Bronchial epithelial cell (primary cell): ENCODE data around the gene TANK. TPM values are rescaled to one million over a fixed set of nuclear protein-coding genes. Genes with fewer than 3 reads are reported as not detected.

ENCODE experiments used
- DNase-seq: peaks from one replicate; pipeline ENCODE4 v3.0.0-alpha.2; 2010; ENCODE audit warnings: low read depth
- FAIRE-seq: peaks from 2 replicates; lab custom pipeline; 2011; peaks lifted over from hg19 to GRCh38; lab: Jason Lieb, UNC
- H3K27me3 ChIP-seq: 2 replicates; pipeline ENCODE4 v1.5.1; 2011; ENCODE audit warnings: low read length; ENCODE audit not compliant: control insufficient read depth, insufficient read depth
- H3K36me3 ChIP-seq: 2 replicates; pipeline ENCODE4 v1.5.1; 2011; ENCODE audit warnings: low read length; ENCODE audit not compliant: control insufficient read depth, insufficient read depth
- H3K4me3 ChIP-seq: 2 replicates; pipeline ENCODE4 v1.5.1; 2011; ENCODE audit warnings: mild to moderate bottlenecking, low read depth, low read length, control low read depth
- total RNA-seq: library from RNA; depleted of rRNA; stranded (reverse); fragments of >200 nt; gene quantifications from 2 replicates; pipeline ENCODE4 v1.2.1, GENCODE V29; 2014
- TF ChIP-seq, protein P1 (sequence below): IDR thresholded peaks from 2 replicates; pipeline ENCODE4 v1.5.1; 2011; ENCODE audit warnings: mild to moderate bottlenecking, moderate library complexity, low read length, control low read depth, inconsistent platforms; ENCODE audit not compliant: insufficient read depth, severe bottlenecking

TANK gene
- total RNA-seq, 1 donor from 2014 or later, result 43.2 TPM

DNA sequence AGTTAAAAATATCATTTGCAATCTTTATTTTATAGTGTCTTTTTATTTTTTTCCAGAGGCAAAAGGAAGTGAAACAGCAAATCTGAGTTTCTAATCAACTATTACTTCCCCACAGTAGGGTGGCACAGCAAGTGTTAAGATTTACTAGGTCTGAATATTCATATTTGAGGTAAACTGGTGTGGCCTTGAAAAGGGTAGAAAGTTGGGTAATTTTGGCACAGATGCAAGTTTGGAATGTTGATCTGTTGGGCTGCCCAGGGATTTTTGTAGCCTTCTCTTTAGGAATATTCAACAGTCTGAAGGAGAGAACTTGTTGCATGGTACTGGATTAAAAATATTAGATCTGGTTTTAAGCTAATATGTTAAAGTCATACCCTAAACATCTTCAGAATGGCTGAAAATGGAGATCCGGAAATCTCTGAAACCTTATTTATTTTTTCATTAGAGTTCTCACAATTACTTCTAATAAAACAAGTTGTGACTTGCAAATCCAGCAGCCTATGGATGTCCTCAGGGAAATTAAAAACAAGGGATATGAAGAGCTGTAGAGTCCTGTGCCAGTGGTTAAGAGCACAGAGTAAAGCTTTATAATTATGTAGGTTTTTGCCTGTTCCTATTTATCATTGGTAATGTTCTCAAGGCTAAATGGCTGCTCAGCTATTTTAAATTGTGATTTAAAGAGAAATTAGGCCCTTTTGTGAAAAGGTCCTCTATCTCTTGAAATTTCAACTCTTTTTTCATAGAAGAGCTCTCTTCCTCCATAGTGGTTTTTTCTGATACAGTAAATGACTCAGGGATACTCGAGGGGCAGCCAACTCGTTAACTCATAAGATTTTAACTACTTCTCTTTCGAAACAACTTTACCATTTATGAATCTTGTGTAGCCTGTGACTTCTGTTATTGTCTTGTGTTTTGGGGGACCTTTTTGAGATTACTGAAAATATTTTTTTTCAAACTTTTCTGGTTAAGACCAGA lies 11.0 kb downstream of the TANK start:
- no peak overlapping the region for H3K4me3 ChIP-seq
- peaks cover 3% of the 10 kb centered on the region for H3K36me3 ChIP-seq
- H3K27me3 ChIP-seq, result no peaks in the 10 kb centered on the region
- no peak for FAIRE-seq
- TF ChIP-seq, protein P1, sequence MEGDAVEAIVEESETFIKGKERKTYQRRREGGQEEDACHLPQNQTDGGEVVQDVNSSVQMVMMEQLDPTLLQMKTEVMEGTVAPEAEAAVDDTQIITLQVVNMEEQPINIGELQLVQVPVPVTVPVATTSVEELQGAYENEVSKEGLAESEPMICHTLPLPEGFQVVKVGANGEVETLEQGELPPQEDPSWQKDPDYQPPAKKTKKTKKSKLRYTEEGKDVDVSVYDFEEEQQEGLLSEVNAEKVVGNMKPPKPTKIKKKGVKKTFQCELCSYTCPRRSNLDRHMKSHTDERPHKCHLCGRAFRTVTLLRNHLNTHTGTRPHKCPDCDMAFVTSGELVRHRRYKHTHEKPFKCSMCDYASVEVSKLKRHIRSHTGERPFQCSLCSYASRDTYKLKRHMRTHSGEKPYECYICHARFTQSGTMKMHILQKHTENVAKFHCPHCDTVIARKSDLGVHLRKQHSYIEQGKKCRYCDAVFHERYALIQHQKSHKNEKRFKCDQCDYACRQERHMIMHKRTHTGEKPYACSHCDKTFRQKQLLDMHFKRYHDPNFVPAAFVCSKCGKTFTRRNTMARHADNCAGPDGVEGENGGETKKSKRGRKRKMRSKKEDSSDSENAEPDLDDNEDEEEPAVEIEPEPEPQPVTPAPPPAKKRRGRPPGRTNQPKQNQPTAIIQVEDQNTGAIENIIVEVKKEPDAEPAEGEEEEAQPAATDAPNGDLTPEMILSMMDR, result no peak
- DNase-seq, result peak; percentile 68

DNA sequence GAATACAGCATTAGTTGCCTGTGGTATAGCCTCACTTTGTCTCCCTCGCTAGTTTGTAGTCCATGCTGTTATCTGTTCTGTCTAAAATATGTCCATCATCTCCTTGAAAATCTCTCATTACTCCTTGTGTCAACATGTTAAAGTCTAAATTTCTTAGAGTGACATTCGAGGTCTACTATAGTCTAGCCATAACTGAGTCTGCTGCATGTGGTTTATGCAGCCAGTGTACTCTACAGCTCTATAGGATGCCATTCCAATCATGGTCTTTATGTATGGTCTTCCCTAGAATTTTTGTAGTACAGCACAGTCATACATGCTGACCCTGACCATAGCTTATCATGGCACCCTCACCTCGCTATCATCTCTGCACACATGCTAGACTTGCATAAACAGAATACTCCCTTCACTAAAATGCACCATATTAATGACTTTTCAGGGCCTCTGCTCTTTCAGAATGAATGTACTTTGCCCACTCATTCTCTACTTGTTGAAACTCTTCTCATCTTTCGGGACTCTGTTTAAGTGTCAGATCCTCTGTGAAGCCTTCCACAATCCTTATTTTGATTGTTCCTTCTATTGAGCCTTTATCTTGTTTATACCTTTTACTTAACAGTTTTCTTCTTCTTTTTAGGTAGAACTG lies 12.8 kb downstream of the TANK start:
- peaks cover 3% of the 10 kb centered on the region for H3K36me3 ChIP-seq
- no peaks in the 10 kb centered on the region for H3K27me3 ChIP-seq
- FAIRE-seq, result no peak
- DNase-seq, result no peak
- no peak overlapping the region for H3K4me3 ChIP-seq
- TF ChIP-seq, protein P1, result no peak

GRCh38 chr2:161173541-161174194 lies 13.4 kb downstream of the TANK start:
- H3K36me3 ChIP-seq, result peaks cover 3% of the 10 kb centered on the region
- no peak overlapping the region for H3K4me3 ChIP-seq
- no peak for FAIRE-seq
- no peak for DNase-seq
- TF ChIP-seq, protein P1, result no peak
- no peaks in the 10 kb centered on the region for H3K27me3 ChIP-seq

DNA sequence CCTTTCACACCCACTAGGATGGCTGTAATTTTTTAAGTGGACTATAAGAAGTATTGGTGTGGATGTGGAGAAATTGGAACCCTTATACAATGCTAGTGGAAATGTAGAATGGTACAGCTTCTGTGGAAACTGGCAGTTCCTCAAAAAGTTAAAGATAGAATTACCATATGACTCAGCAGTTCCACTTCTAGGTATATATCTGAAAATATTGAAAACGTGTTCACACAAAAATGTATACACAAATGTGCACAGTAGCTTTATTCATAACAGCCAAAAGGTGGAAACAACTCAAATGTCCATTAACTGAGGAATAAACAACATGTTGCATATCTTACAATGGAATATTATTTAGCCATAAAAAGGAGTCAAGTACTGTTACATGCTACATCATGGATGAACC lies 17.7 kb downstream of the TANK start:
- H3K4me3 ChIP-seq, result no peak overlapping the region
- no peaks in the 10 kb centered on the region for H3K27me3 ChIP-seq
- no peak for DNase-seq
- TF ChIP-seq, protein P1, result no peak
- no peak for FAIRE-seq
- peaks cover 11% of the 10 kb centered on the region for H3K36me3 ChIP-seq

GRCh38 chr2:161178756-161179155 lies 18.5 kb downstream of the TANK start:
- no peak for FAIRE-seq

More at GRCh38 chr2:161178756-161179155, 18.5 kb downstream of the TANK start:
- no peak for DNase-seq
- Histone ChIP-seq H3K36me3 (peaks cover 9% of the 10 kb centered on the region), H3K4me3 (no peak overlapping the region), H3K27me3 (no peaks in the 10 kb centered on the region)
- TF ChIP-seq, protein P1, result no peak
